ENCODE results near the gene AGTRAP. TPM values are rescaled to one million over a fixed set of nuclear protein-coding genes. Genes with fewer than 3 reads are reported as not detected.

AGTRAP gene
- polyA plus RNA-seq, 3 donors = 52.4 to 72.3 (median 63.3) TPM

- no peak overlapping the region for H3K27ac ChIP-seq (ENCODE audit: low read depth, low read length)
- WGBS, 3 donors = 83 to 86% (median 83%) methylated on average over 11 of the region's 11 CpGs
Measured at GRCh38 chr1:11729155-11729497, 6.8 kb upstream of the AGTRAP start.

GRCh38 chr1:11729498-11730428, 6.2 kb upstream of the AGTRAP start:
- H3K27ac ChIP-seq (ENCODE audit: low read depth, low read length) = no peak overlapping the region
- 42 to 63% (median 42%) methylated on average over 26 of the region's 26 CpGs for WGBS, 3 donors

DNA sequence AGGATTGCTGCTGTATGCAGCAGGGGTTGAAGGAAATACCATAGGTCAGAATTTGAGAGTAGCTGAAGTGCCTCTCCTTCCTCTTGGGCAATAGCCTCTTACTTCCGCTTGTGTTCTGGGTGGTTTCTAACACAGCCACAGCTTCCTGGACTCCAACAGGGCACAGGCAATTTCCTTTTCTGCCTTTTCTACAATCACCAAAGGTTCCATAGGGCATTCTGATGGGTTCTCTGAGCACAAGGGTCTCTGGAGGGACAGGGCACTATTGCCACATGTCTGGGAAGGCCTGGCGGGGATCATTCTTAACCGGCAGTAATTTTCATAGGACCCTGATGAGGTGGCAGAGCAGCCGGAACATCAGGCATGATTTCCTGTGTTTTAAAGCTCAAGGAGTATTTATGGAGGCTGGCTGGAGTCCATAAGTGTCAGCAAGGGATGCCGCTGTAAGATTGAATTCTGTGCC, 5.5 kb upstream of the AGTRAP start:
- H3K27ac ChIP-seq (ENCODE audit: low read depth, low read length) = no peak overlapping the region
- 17 to 67% (median 29%) methylated on average over 5 of the region's 5 CpGs for WGBS, 3 donors

GRCh38 chr1:11731691-11732283, 4.1 kb upstream of the AGTRAP start:
- H3K27ac ChIP-seq (ENCODE audit: low read depth, low read length) = no peak overlapping the region
- WGBS, 3 donors = 6 to 34% (median 8%) methylated on average over 16 to 17 of the region's 17 CpGs

GRCh38 chr1:11733306-11733705, 2.6 kb upstream of the AGTRAP start:
- WGBS, 3 donors = 93 to 97% (median 95%) methylated on average over 3 of the region's 3 CpGs
- no peak overlapping the region for H3K27ac ChIP-seq (ENCODE audit: low read depth, low read length)

DNA sequence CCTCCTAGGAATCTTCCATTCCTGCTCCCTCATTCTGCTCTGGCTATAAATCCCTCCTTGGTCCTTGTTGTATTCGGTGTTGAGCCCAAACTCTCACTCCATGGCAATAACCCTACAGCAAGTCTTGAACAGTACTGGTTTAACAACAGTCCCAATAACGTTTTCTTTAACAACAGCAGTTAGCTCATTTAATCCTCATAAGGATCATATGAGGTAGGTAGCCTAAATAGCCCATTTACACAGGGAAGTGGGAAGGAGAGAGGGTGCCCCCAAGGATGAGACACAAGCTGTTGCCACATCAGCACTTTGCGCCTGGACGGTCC, 444 bp upstream of the AGTRAP start:
- WGBS, 3 donors = 17 to 38% (median 28%) methylated on average over 4 of the region's 4 CpGs
- peak overlapping the region; percentile 53 for H3K27ac ChIP-seq (ENCODE audit: low read depth, low read length)

DNA sequence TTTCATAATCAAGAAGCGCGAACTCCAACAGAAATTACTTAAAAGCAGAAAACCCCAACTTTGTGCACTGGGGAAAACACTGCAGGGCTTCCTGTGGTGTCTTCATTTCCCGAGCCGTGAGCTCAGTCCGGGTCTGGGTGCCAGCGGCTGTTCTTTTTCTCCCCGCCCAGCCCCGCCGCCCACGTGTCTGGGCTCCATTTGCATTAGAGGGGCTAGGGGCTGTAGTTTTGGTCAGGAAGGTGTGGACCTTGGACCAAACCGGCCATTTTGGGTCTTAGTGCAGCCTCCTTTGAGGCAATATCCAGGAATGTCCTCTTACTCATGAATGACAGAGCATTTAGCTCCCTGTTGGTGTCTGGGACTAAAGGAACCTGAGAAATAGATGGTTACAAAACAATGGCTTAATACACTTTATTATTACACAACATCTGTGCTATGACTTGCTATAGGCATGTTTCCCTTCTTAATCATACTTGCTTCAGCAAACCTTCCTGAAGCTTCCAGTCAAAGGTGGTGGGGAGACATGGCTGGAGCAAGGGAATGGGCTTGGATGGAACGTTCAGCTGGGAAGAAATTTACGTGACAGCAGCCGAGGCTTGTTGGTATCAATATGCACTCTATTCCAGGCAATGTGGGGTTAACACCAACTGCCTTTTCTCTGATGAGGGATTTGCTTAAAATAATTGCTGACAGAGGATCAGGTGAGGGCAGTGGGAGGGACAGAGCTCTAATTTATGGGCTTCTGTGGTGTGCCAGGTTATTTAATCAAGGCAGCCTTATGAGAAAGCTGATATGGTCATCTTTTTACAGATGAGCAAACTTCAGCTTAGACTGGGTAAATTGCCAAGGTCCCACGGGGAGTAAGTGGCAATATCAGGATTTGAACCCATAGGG, 1.1 kb downstream of the AGTRAP start:
- peak overlapping the region; percentile 85 for H3K27ac ChIP-seq (ENCODE audit: low read depth, low read length)
- WGBS, 3 donors = 8 to 12% (median 10%) methylated on average over 15 of the region's 15 CpGs

GRCh38 chr1:11738096-11738495, 2.2 kb downstream of the AGTRAP start:
- no peak overlapping the region for H3K27ac ChIP-seq (ENCODE audit: low read depth, low read length)
- 59 to 66% (median 60%) methylated on average over 2 of the region's 2 CpGs for WGBS, 3 donors

- 52 to 80% (median 61%) methylated on average over 6 of the region's 6 CpGs for WGBS, 3 donors
- no peak overlapping the region for H3K27ac ChIP-seq (ENCODE audit: low read depth, low read length)
Measured at GRCh38 chr1:11738783-11739182, 2.8 kb downstream of the AGTRAP start.

DNA sequence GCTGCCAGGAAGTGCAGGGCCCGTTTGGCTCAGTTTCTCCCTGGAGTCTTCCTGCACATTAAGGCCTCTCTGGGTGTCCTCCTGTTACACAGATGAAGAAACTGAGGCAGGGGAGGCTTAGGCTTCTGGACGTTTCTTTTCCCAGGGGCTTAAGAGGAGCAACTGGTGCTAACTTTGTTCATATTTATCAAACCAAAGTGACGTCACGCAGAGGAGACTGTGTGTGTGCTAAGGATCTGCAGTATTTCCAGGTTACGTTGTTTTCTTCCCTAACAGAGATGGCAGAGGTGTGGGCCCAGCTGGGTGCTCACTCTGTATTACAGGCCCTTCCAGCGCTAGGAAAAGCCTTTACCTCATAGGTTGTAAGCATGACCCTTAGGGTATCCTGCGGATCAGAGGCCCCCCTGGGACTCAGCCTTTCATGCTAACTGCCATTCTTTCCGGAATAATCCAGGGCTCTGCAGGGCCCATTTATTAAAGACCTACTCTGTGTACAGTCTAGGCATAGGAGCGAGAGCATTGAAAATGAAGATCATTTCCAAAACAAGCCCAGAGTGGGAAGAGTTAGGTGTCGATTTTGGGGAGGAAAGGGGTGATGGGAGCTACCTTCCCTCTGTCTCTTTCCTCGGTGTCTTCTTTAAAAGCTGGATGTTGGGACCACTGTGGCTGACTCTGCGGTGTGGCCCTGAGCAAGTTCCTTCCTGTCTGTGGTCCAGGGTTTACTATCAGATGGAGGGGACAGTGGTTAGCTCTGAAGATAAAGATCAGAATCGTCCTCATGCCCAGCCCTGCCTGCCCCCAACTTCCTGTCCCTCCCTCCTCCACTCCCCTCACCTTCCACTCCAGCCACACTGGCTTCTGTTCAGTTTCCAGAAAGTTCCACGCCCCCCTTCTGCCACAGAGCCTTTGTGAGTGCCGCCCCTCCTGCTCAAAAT, 4.6 kb downstream of the AGTRAP start:
- 43 to 66% (median 46%) methylated on average over 15 of the region's 15 CpGs for WGBS, 3 donors
- no peak overlapping the region for H3K27ac ChIP-seq (ENCODE audit: low read depth, low read length)

DNA sequence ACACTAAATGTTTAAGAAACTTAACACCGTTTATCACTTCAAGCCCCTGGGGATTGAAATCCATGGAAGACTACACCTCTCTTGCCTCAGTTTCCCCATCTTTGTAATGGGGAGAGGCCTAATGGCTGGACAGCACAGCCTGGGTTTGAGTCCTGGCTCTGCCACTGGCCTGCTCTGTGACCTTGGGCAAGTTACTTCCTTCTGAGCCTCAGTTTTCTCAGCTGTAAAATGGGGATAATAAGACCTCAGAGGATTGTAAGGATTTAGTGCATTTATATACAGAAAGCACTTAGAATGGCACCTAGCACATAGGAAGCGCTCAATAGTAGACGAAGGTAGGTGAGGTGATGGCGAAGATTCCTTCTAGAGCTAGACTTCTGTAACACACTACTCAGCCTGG, 5.5 kb downstream of the AGTRAP start:
- 88 to 93% (median 88%) methylated on average over 4 of the region's 4 CpGs for WGBS, 3 donors
- no peak overlapping the region for H3K27ac ChIP-seq (ENCODE audit: low read depth, low read length)

DNA sequence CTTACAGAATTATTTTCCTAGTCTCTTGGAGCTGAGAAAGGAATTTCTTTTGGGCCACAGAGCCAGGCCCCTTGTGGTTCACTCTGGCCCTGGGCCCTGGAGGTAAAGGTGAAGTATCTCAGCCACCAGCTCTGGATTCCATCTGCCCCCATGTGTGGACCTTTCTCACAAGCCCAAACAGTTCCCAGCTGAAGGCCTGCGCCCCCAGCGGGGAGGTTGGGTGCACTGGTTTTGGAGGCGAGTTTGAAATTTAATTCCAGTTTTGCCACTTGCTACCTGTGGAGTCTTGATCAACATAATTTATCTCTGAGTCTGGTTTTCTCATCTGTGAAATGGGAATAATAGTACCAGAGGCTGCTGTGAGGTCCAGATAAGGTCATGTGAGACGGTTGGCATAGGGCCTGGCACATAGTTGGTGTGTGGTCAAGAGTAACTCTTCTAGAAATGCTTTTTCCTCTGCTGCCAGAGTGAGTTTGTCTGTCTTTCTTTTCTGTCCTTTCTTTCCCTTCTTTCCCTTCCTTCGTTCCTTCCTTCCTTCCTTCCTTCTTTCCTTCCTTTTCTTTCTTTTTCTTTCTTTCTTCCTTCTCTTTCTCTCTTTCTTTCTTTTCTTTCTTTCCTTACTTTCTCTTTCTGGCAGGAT, 6.1 kb downstream of the AGTRAP start:
- H3K27ac ChIP-seq (ENCODE audit: low read depth, low read length) = no peak overlapping the region
- 72 to 85% (median 74%) methylated on average over 5 of the region's 5 CpGs for WGBS, 3 donors

- no peak overlapping the region for H3K27ac ChIP-seq (ENCODE audit: low read depth, low read length)
- WGBS, 3 donors = 81 to 84% (median 81%) methylated on average over 9 of the region's 9 CpGs
Measured at GRCh38 chr1:11744287-11744686, 8.4 kb downstream of the AGTRAP start.

DNA sequence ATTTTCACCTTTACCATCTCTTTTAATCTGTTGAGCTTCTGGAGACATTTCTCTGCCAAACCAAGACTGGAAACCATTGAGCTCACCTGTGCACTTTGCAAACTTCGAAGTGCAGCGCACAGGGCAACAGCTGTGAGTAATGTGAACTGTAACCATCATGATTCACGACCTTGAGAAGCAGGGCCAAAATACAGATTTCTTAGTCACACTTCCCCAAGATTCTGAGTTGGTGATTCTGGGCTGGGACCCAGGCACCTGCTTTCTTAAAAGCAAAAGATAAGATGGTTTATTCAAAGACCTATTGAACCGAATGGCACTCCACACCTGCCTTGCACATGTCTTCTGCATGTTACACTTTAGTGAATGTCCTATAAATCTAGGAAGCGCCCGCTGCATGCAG, 10.2 kb downstream of the AGTRAP start:
- H3K27ac ChIP-seq (ENCODE audit: low read depth, low read length) = no peak overlapping the region
- 40 to 86% (median 83%) methylated on average over 6 of the region's 6 CpGs for WGBS, 3 donors

DNA sequence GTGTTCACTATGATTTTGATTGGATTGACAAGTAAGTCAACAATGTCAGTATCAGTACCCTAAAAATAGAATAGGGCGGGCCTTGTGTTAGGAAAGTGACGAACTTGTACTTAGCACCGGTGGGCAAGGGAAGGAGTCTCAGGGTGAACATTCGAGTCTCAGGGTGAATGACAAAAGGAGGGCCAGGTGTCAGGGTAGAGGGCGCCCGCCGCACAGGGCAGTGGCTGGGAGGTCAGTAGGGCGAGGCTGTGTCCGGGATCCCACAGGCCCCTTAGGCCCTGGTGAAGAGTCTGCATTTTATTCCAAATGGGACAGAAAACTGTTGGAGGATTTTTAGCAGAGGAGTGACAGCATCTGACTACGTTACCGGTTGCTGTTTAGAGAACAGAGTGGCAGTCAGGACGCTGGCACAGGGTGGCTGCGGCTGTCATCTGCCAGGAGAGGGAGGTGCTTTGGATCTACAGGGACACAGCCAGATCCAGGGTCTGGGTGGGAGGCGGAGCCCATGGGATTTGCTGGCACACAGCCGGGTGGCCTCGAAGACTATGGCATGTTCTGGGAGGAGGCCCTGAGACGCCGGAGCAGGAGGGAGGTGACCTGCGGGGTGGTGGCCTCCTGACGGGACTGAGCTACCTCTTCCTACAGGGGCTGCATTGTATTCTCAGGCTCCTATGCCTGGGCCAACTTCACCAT, 11.0 kb downstream of the AGTRAP start:
- WGBS, 3 donors = 38 to 89% (median 88%) methylated on average over 20 of the region's 20 CpGs
- no peak overlapping the region for H3K27ac ChIP-seq (ENCODE audit: low read depth, low read length)

GRCh38 chr1:11748294-11749202, 12.6 kb downstream of the AGTRAP start:
- H3K27ac ChIP-seq (ENCODE audit: low read depth, low read length) = no peak overlapping the region
- 86 to 93% (median 92%) methylated on average over 26 to 27 of the region's 27 CpGs for WGBS, 3 donors

Data from adipose tissue (tissue), 3 donors.